Tibial artery (tissue), 4 donors: ENCODE data around the gene ROCK2.
"Not testable (repeated sequence)": the region's sequence is repeated elsewhere in the genome, so short reads cannot be mapped to it uniquely, and the experiment has no call there.

ENCODE experiments used
- DNase-seq, 2 donors: peaks; one replicate each; pipeline ENCODE4 v3.0.0-alpha.2; 2019
- H3K27ac ChIP-seq, 2 donors: fragments of 200-600 bp; sonication (generic) in 1 of 2; 1 replicate in 1 of 2; 2 replicates in 1 of 2; pipeline ENCODE4 v1.5.1; 2018 to 2019; ENCODE audit warnings: mild to moderate bottlenecking in 1 of 2
- H3K27me3 ChIP-seq, 2 donors: fragments of 200-600 bp; sonication (generic) in 1 of 2; one replicate each; pipeline versions ENCODE4 v1.5.1 to v1.6.0; 2016 to 2019
- H3K36me3 ChIP-seq, 3 donors: fragments of 200-600 bp; sonication (generic) in 2 of 3; one replicate each; pipeline ENCODE4 v1.5.1; 2016 to 2019; ENCODE audit warnings: mild to moderate bottlenecking in 2 of 3
- H3K4me1 ChIP-seq, 4 donors: fragments of 200-600 bp; sonication (generic) in 2 of 4; 1 replicate in 3 of 4; 2 replicates in 1 of 4; pipeline ENCODE4 v1.5.1; 2016 to 2019
- H3K4me3 ChIP-seq, 2 donors: fragments of 200-600 bp; sonication (generic) in 1 of 2; 1 replicate in 1 of 2; 2 replicates in 1 of 2; pipeline ENCODE4 v1.5.1; 2018 to 2019; ENCODE audit warnings: mild to moderate bottlenecking in 2 of 2
- H3K9me3 ChIP-seq, 3 donors: fragments of 200-600 bp; sonication (generic) in 1 of 3; one replicate each; pipeline ENCODE4 v1.5.1; 2016 to 2019
- intact Hi-C: fragments of 100-400 bp; cut with DNase I; formaldehyde crosslinking; loops from one replicate; pipeline ENCODE4 v1.15.0; 2023; ENCODE audit warnings: low total_unique reads
- TF ChIP-seq, protein P1 (sequence below), 2 experiments: fragments of 200-600 bp in 1 of 2; fragments of 450-650 bp in 1 of 2; IDR thresholded peaks; one replicate each; pipeline ENCODE4 v1.5.1; 2017 to 2019; ENCODE audit warnings: antibody characterized with exemption in 2 of 2, mild to moderate bottlenecking in 1 of 2, moderate library complexity in 1 of 2

Gene ROCK2

GRCh38 chr2:11168488-11168887 is 175.9 kb downstream of the ROCK2 start:
- DNase-seq: no peak
- Histone ChIP-seq H3K36me3 (peaks cover 0 to 7% (median 4%) of the 10 kb centered on the region in 3 donors), H3K27ac (no peak overlapping the region), H3K27me3 (no peaks in the 10 kb centered on the region), H3K4me3 (no peak overlapping the region), H3K9me3 (no peaks in the 10 kb centered on the region), H3K4me1 (no peaks in the 10 kb centered on the region)
- TF ChIP-seq, protein P1, sequence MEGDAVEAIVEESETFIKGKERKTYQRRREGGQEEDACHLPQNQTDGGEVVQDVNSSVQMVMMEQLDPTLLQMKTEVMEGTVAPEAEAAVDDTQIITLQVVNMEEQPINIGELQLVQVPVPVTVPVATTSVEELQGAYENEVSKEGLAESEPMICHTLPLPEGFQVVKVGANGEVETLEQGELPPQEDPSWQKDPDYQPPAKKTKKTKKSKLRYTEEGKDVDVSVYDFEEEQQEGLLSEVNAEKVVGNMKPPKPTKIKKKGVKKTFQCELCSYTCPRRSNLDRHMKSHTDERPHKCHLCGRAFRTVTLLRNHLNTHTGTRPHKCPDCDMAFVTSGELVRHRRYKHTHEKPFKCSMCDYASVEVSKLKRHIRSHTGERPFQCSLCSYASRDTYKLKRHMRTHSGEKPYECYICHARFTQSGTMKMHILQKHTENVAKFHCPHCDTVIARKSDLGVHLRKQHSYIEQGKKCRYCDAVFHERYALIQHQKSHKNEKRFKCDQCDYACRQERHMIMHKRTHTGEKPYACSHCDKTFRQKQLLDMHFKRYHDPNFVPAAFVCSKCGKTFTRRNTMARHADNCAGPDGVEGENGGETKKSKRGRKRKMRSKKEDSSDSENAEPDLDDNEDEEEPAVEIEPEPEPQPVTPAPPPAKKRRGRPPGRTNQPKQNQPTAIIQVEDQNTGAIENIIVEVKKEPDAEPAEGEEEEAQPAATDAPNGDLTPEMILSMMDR (IDR thresholded peaks at IDR 0.05): no peak
- intact Hi-C loops: no loop called here

DNA sequence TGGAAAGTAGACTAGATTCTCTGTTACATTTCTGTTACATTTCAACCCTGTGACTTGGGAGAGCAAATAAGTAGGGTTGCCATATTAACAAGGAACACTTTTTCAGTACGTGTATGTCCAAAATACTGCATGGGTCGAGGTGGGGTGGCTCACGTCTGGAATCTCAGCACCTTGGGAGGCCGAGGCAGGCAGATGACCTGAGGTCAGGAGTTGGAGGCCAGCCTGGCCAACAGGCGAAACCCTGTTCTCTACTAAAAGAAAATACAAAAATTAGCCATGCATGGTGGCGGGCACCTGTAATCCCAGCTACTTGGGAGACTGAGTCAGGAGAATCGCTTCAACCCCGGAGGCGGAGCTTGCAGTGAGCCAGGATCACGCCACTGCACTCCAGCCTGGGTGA is 178.0 kb downstream of the ROCK2 start:
- Histone ChIP-seq H3K27ac (no peak overlapping the region), H3K4me3 (no peak overlapping the region), H3K36me3 (peaks cover 6 to 14% (median 8%) of the 10 kb centered on the region in 3 donors), H3K9me3 (no peaks in the 10 kb centered on the region), H3K4me1 (no peaks in the 10 kb centered on the region), H3K27me3 (no peaks in the 10 kb centered on the region)
- TF ChIP-seq, protein P1 (IDR thresholded peaks at IDR 0.05): no peak
- intact Hi-C loops: no loop called here
- DNase-seq: no peak

DNA sequence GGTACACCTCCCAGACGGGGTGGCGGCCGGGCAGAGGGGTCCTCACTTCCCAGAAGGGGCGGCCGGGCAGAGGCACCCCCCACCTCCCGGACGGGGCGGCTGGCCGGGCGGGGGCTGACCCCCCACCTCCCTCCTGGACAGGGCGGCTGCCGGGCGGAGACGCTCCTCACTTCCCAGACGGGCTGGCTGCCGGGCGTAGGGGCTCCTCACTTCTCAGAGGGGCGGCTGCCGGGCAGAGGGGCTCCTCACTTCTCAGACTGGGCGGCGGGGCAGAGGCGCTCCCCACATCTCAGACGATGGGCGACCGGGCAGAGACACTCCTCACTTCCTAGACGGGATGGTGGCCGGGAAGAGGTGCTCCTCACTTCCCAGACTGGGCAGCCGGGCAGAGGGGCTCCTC is 179.4 kb downstream of the ROCK2 start:
- H3K36me3 ChIP-seq: peaks cover 6 to 21% (median 14%) of the 10 kb centered on the region in 3 donors
- DNase-seq, H3K27me3 ChIP-seq, H3K9me3 ChIP-seq, intact Hi-C loops, H3K4me1 ChIP-seq, H3K27ac ChIP-seq, H3K4me3 ChIP-seq: not testable (repeated sequence)

DNA sequence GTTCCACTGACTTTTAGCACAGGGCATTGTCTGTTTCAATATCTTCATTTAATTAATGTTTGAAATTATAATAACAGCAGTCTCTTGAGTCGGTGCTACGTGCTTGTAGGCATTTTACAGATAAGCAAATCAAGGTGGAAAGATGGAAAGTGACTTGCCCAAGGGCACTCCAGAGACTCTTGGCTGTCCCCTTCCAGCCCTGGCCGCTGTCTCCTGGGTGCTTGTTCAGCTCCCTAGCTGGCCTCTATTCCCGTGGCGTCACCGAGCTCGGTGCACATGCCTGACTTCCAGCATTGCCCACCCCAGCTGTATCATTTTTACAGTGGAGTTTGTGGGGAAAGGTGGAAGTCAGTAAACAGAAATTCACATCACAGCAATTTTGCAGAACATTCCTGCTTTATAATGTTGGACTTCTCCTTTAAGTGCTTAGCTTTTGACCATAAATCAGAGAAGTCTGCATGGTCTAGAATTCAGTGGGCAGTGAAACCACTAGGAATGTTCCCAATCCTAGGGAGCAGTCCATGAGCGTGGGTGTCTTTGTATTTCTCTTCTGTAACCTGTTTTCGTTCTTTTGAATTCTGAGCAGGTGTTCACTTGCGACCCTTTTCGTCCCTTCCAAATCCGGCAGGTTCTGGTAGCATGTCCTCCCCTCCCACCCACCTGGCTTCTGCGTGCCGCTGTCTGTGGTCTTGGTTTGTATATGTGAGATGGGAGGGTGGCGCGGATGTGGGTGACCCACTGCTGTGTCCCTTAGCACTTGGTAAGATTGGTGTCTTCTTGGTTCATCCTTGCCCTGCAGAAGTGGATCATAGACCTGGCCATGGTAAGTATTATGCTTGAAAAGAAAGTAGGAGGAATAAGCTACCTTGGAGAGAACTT is 180.8 kb downstream of the ROCK2 start:
- H3K9me3 ChIP-seq: no peaks in the 10 kb centered on the region
- no peaks in the 10 kb centered on the region for H3K4me1 ChIP-seq
- H3K27me3 ChIP-seq: no peaks in the 10 kb centered on the region
- no peak for DNase-seq
- H3K27ac ChIP-seq: no peak overlapping the region
- H3K4me3 ChIP-seq: no peak overlapping the region
- intact Hi-C loops: no loop called here
- TF ChIP-seq, protein P1 (IDR thresholded peaks at IDR 0.05): no peak
- H3K36me3 ChIP-seq: peaks cover 6 to 21% (median 14%) of the 10 kb centered on the region in 3 donors

DNA sequence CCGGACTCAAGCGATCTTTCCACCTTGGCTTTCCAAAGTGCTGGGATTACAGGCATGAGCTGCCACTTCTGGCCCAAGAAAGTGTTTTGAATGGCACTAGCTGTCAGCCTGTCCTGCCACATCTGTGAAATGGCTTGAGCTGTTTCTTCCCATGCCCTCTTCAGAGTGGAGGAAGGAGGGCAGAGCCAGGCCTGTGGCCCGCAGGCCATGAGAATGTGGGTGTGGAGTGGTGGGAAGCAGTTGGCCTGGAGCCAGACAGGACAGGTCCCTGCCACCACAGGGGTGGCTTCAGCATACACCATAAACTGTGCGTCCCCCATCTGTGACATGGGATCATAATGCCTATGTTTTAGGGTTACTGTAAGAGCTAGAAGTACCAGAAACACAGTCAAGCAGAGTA is 182.7 kb downstream of the ROCK2 start:
- H3K27ac ChIP-seq: no peak overlapping the region
- no peak for DNase-seq
- intact Hi-C loops: no loop called here
- H3K4me1 ChIP-seq: peaks cover 0 to 6% (median 3%) of the 10 kb centered on the region in 4 donors
- no peaks in the 10 kb centered on the region for H3K27me3 ChIP-seq
- H3K9me3 ChIP-seq: no peaks in the 10 kb centered on the region
- TF ChIP-seq, protein P1 (IDR thresholded peaks at IDR 0.05): no peak
- H3K36me3 ChIP-seq: peaks cover 6 to 21% (median 14%) of the 10 kb centered on the region in 3 donors
- H3K4me3 ChIP-seq: no peak overlapping the region

DNA sequence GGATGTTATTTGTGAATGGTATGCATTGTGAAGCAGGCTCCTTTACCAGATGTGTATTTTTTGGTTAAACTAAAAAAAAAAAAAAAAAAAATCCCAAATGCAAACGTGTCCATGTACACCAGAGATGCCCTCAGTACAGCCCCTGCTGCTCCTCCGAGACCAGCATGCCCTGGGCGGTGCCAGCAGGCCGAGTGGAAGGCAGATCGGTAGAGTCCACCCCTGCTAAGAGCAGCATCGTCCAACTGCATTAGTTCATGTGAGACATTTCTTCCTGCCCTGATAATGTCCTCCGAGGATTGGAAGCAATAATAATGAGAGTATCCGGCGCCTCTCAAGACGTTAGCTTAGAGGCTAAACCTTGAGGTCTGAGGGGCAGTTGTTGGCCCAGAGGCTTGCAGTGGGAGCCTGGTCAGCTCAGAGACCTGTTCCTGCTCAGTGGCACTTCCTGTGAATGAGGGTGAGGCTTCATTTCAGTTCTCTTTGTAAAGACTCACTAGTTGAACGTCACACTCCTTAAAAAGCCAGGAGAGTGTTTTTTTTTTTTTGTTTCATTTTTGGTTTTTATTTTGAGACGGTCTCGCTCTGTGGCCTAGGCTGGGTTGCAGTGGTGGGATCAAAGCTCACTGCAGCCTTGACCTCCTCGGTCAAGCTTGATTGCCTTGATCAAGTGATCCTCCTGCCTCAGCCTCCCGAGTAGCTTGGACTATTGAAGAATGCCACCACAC is 183.5 kb downstream of the ROCK2 start:
- Histone ChIP-seq H3K27me3 (no peaks in the 10 kb centered on the region), H3K36me3 (peaks cover 6 to 21% (median 14%) of the 10 kb centered on the region in 3 donors), H3K9me3 (no peaks in the 10 kb centered on the region), H3K27ac (no peak overlapping the region), H3K4me1 (peaks cover 0 to 14% (median 12%) of the 10 kb centered on the region in 4 donors), H3K4me3 (no peak overlapping the region)
- intact Hi-C loops: no loop called here
- TF ChIP-seq, protein P1 (IDR thresholded peaks at IDR 0.05): no peak
- no peak for DNase-seq
